HCT116 (cell line): Measurements from ENCODE around the gene KCNN3. TPM values are rescaled to one million over a fixed set of nuclear protein-coding genes. Genes with fewer than 3 reads are reported as not detected.

Source experiments
- ATAC-seq: fragments of 200-7000 bp; cut with Tn5 transposase; 2 replicates; pipeline ENCODE4 v1.9.1; 2020; ENCODE audit warnings: mild to moderate bottlenecking, moderate library complexity
- BruUV-seq: library from RNA; stranded (reverse); fragments of 400-500 nt; replicated peaks from 2 replicates; lab custom pipeline; 2021; lab: Mats Ljungman, UMichigan
- CTCF ChIA-PET: fragments of 300-600 bp; sonication (Branson Sonifier 250); formaldehyde crosslinking; loops from one replicate; lab custom pipeline; 2021; ENCODE audit warnings: antibody characterized with exemption; lab: Charles Lee
- POLR2A ChIA-PET: fragments of 300-600, 350-600 bp; sonication (Branson Sonifier 250); formaldehyde crosslinking; loops from one replicate; lab custom pipeline; 2021; ENCODE audit warnings: antibody characterized with exemption; lab: Charles Lee
- RAD21 ChIA-PET, 2 experiments: fragments of 300-600 bp; sonication (Branson Sonifier 250); formaldehyde crosslinking; loops; one replicate each; lab custom pipeline; 2023; ENCODE audit warnings: low total read pairs in 2 of 2; ENCODE audit not compliant: uncharacterized antibody in 2 of 2, unreplicated experiment in 2 of 2, low non-redundant PET in 1 of 2; lab: Charles Lee
- DNase-seq: peaks from one replicate; pipeline ENCODE4 v3.0.0-alpha.2; 2010; ENCODE audit warnings: low read depth, low spot score
- H2AFZ ChIP-seq: fragments of 200-600 bp; shearing (Covaris generic), sonication (generic); 2 replicates; pipeline ENCODE4 v1.6.1; 2017; ENCODE audit warnings: low read depth, mixed run types, mixed read lengths, antibody characterized with exemption, low read length; ENCODE audit not compliant: poor library complexity, severe bottlenecking
- H3K27ac ChIP-seq: 2 replicates; pipeline ENCODE4 v1.5.1; 2012; ENCODE audit warnings: low read depth, low read length
- H3K27me3 ChIP-seq: fragments of 200-600 bp; sonication (generic); 2 replicates; pipeline ENCODE4 v1.6.1; 2016; ENCODE audit warnings: mixed run types, low read length, mixed read lengths; ENCODE audit not compliant: insufficient read depth
- H3K36me3 ChIP-seq, 2 experiments: fragments of 200-500 bp in 1 of 2; fragments of 200-600 bp in 1 of 2; sonication (Bioruptor generic) in 1 of 2; sonication (generic) in 1 of 2; 2 replicates each; pipeline versions ENCODE4 v1.5.1 to v1.6.1; 2014 to 2016; ENCODE audit warnings: low read length in 2 of 2, inconsistent platforms in 1 of 2, mixed read lengths in 1 of 2, mixed run types in 1 of 2; ENCODE audit not compliant: insufficient read depth in 2 of 2, control insufficient read depth in 1 of 2
- H3K4me1 ChIP-seq, 2 experiments: fragments of 200-600 bp in 1 of 2; sonication (generic) in 1 of 2; 2 replicates each; pipeline versions ENCODE4 v1.5.1 to v1.6.1; 2012 to 2017; ENCODE audit warnings: low read length in 2 of 2, inconsistent platforms in 1 of 2, mild to moderate bottlenecking in 1 of 2, mixed read lengths in 1 of 2, mixed run types in 1 of 2, moderate library complexity in 1 of 2; ENCODE audit not compliant: insufficient read depth in 2 of 2, control insufficient read depth in 1 of 2
- H3K4me2 ChIP-seq: fragments of 200-600 bp; sonication (generic); 2 replicates; pipeline ENCODE4 v1.6.1; 2017; ENCODE audit warnings: mixed run types, low read length, mixed read lengths
- H3K4me3 ChIP-seq, 2 experiments: fragments of 200-600 bp in 1 of 2; sonication (generic) in 1 of 2; replicated peaks in 1 of 2; 2 replicates each; pipeline ENCODE4 v1.5.1; 2011 to 2016; ENCODE audit warnings: low read length in 2 of 2, control low read depth in 1 of 2, low read depth in 1 of 2, mild to moderate bottlenecking in 1 of 2, mixed read lengths in 1 of 2, mixed run types in 1 of 2
- H3K79me2 ChIP-seq: fragments of 200-600 bp; sonication (generic); 2 replicates; pipeline ENCODE4 v1.6.1; 2017; ENCODE audit warnings: mild to moderate bottlenecking, mixed run types, low read length, moderate library complexity, mixed read lengths; ENCODE audit not compliant: insufficient read depth
- H3K9ac ChIP-seq: fragments of 200-600 bp; sonication (generic); 2 replicates; pipeline ENCODE4 v1.6.1; 2016; ENCODE audit warnings: low read length, mixed read lengths
- H3K9me2 ChIP-seq: fragments of 200-600 bp; sonication (generic), shearing (Covaris generic); 2 replicates; pipeline ENCODE4 v1.6.1; 2017; ENCODE audit warnings: mixed run types, mild to moderate bottlenecking, moderate library complexity; ENCODE audit not compliant: insufficient read depth
- H3K9me3 ChIP-seq, 2 experiments: fragments of 200-500 bp in 1 of 2; fragments of 200-600 bp in 1 of 2; sonication (Bioruptor generic) in 1 of 2; sonication (generic) in 1 of 2; 2 replicates each; pipeline ENCODE4 v1.6.1; 2014 to 2017; ENCODE audit warnings: low read length in 2 of 2, mixed read lengths in 2 of 2, inconsistent platforms in 1 of 2, low read depth in 1 of 2, mild to moderate bottlenecking in 1 of 2, mixed run types in 1 of 2, moderate library complexity in 1 of 2; ENCODE audit not compliant: control insufficient read depth in 1 of 2, insufficient read depth in 1 of 2
- H4K20me1 ChIP-seq: fragments of 200-600 bp; sonication (generic), shearing (Covaris generic); 2 replicates; pipeline ENCODE4 v1.6.1; 2017; ENCODE audit warnings: mixed run types, mild to moderate bottlenecking, moderate library complexity; ENCODE audit not compliant: insufficient read depth
- ATF3 ChIP-seq: IDR thresholded peaks from 2 replicates; pipeline ENCODE4 v1.6.1; 2012
- CEBPB ChIP-seq: IDR thresholded peaks from 2 replicates; pipeline ENCODE4 v1.6.1; 2012; ENCODE audit warnings: low read depth
- CTCF ChIP-seq, 3 experiments: fragments of 200-600 bp in 1 of 3; sonication (generic) in 1 of 3; IDR thresholded peaks in 2 of 3; conservative IDR thresholded peaks in 1 of 3; 2 replicates each; pipeline ENCODE4 v1.5.1; 2012 to 2017; ENCODE audit warnings: low read depth in 2 of 3, low read length in 2 of 3, antibody characterized with exemption in 1 of 3, borderline replicate concordance in 1 of 3, control low read depth in 1 of 3, mild to moderate bottlenecking in 1 of 3, mixed read lengths in 1 of 3, mixed run types in 1 of 3, moderate library complexity in 1 of 3; ENCODE audit not compliant: insufficient read depth in 1 of 3
- EGR1 ChIP-seq: IDR thresholded peaks from 2 replicates; pipeline ENCODE4 v1.6.1; 2012; ENCODE audit warnings: low read depth
- ELF1 ChIP-seq: IDR thresholded peaks from 2 replicates; pipeline ENCODE4 v1.6.1; 2012; ENCODE audit warnings: low read depth, borderline replicate concordance
- EZH2 ChIP-seq: fragments of 200-600 bp; sonication (generic); IDR thresholded peaks from 2 replicates; pipeline ENCODE4 v1.6.1; 2017; ENCODE audit warnings: antibody characterized with exemption, mixed run types
- EZH2phosphoT487 ChIP-seq: fragments of 200-600 bp; IDR thresholded peaks from 2 replicates; pipeline ENCODE4 v1.6.1; 2018; ENCODE audit warnings: antibody characterized with exemption, borderline replicate concordance
- FOSL1 ChIP-seq: IDR thresholded peaks from 2 replicates; pipeline ENCODE4 v1.6.1; 2012; ENCODE audit warnings: low read depth
- JUND ChIP-seq: IDR thresholded peaks from 2 replicates; pipeline ENCODE4 v1.6.1; 2012
- POLR2A ChIP-seq: IDR thresholded peaks from 2 replicates; pipeline ENCODE4 v1.7.0; 2011; ENCODE audit warnings: borderline replicate concordance; ENCODE audit not compliant: insufficient read depth, insufficient read length; ENCODE audit errors: extremely low read depth
- POLR2AphosphoS5 ChIP-seq: IDR thresholded peaks from 2 replicates; pipeline ENCODE4 v1.6.1; 2011; ENCODE audit warnings: mild to moderate bottlenecking, low read depth, low read length, moderate library complexity
- RAD21 ChIP-seq: IDR thresholded peaks from 2 replicates; pipeline ENCODE4 v1.6.1; 2012; ENCODE audit warnings: low read depth, mild to moderate bottlenecking
- SRF ChIP-seq: IDR thresholded peaks from 2 replicates; pipeline ENCODE4 v1.6.1; 2012; ENCODE audit warnings: low read depth
- TCF7L2 ChIP-seq: IDR thresholded peaks from 2 replicates; pipeline ENCODE4 v1.7.0; 2011; ENCODE audit warnings: borderline replicate concordance, inconsistent platforms; ENCODE audit not compliant: insufficient read depth, insufficient read length; ENCODE audit errors: extremely low read depth
- YY1 ChIP-seq: IDR thresholded peaks from 2 replicates; pipeline ENCODE4 v1.6.1; 2011; ENCODE audit warnings: low read length, low read depth, moderate library complexity, mild to moderate bottlenecking; ENCODE audit not compliant: insufficient replicate concordance; ENCODE audit errors: extremely low read depth
- ZBTB33 ChIP-seq: IDR thresholded peaks from 2 replicates; pipeline ENCODE4 v1.6.1; 2011; ENCODE audit warnings: mild to moderate bottlenecking, low read length, moderate library complexity; ENCODE audit not compliant: insufficient replicate concordance; ENCODE audit errors: extremely low read depth
- intact Hi-C: fragments of 100-400 bp; cut with micrococcal nuclease; formaldehyde crosslinking; loops from 2 replicates; pipeline ENCODE4 v1.10.0; 2022
- total RNA-seq: library from RNA; stranded (reverse); gene quantifications from one replicate; pipeline ENCODE4 v1.2.1, GENCODE V29; 2021; ENCODE audit not compliant: unreplicated experiment

The KCNN3 gene
- total RNA-seq, 1 experiment from 2014 or later = 1.1 TPM

- no peak overlapping the region for H3K9ac ChIP-seq
- TF ChIP-seq EZH2phosphoT487 (no peak), ATF3 (no peak), EGR1 (no peak), POLR2AphosphoS5 (no peak), EZH2 (no peak), JUND (no peak), SRF (no peak), YY1 (no peak), CEBPB (no peak)
- TF ChIP-seq, all 23 proteins: peak for 0
- Histone ChIP-seq H2AFZ (peak overlapping the region; percentile 82), H3K4me1 (peaks cover 0 to 19% of the 10 kb centered on the region in 2 experiments; a peak in 3 of 4 replicates), H3K4me2 (no peak overlapping the region), H3K36me3 (no peaks in the 10 kb centered on the region), H3K9me3 (no peaks in the 10 kb centered on the region), H4K20me1 (no peaks in the 10 kb centered on the region), H3K27ac (no peak overlapping the region), H3K79me2 (no peaks in the 10 kb centered on the region), H3K27me3 (no peaks in the 10 kb centered on the region), H3K9me2 (no peaks in the 10 kb centered on the region), H3K4me3 (no peak overlapping the region)
- ChIA-PET POLR2A (no interaction called here), RAD21 (interaction anchor here in 1 of 2 experiments (1.0 kb wide), 1 partner anchor 55 kb away, joined by 4 read pairs; no protein-coding TSS in a partner anchor), CTCF (interaction anchor here (1.5 to 1.6 kb wide), 4 partner anchors 59 to 318 kb away, joined by 4 to 22 read pairs (median 8); partner anchors contain the start of gene PMVK)
- intact Hi-C loops = loop anchor here (5.0 kb wide), 2 partner anchors 110 to 395 kb away; no protein-coding TSS in a partner anchor
- no TSS peak for BruUV-seq
- DNase-seq (no peak), ATAC-seq (no peak)
Observed at GRCh38 chr1:154877370-154877974, 7.4 kb upstream of the KCNN3 start.

GRCh38 chr1:154876842-154877369 is 6.8 kb upstream of the KCNN3 start:
- Histone ChIP-seq H3K9ac (no peak overlapping the region), H3K27ac (no peak overlapping the region), H3K79me2 (no peaks in the 10 kb centered on the region), H3K4me2 (no peak overlapping the region), H3K9me3 (no peaks in the 10 kb centered on the region), H3K4me1 (peaks cover 0 to 18% of the 10 kb centered on the region in 2 experiments; a peak in 3 of 4 replicates), H2AFZ (no peak overlapping the region), H4K20me1 (no peaks in the 10 kb centered on the region), H3K9me2 (no peaks in the 10 kb centered on the region), H3K27me3 (no peaks in the 10 kb centered on the region), H3K36me3 (no peaks in the 10 kb centered on the region), H3K4me3 (no peak overlapping the region)
- DNase-seq (no peak), ATAC-seq (no peak)
- POLR2A ChIA-PET = no interaction called here
- CTCF ChIA-PET = no interaction called here
- RAD21 ChIA-PET = no interaction called here
- no TSS peak for BruUV-seq
- intact Hi-C loops = loop anchor here (5.0 kb wide), 2 partner anchors 110 to 395 kb away; no protein-coding TSS in a partner anchor
- no peak for TF ChIP-seq CEBPB
- TF ChIP-seq FOSL1 = no peak
- TF ChIP-seq CTCF (IDR thresholded peaks at IDR 0.05 in 2 of 3, conservative IDR thresholded peaks at IDR 0.05 in 1 of 3; ENCODE audit: borderline replicate concordance in 1 of 3, insufficient read depth in 1 of 3, low read depth in 2 of 3, low read length in 2 of 3) = no peak
- no peak for TF ChIP-seq POLR2AphosphoS5
- TF ChIP-seq POLR2A = no peak
- TF ChIP-seq TCF7L2 = no peak
- no peak for TF ChIP-seq JUND
- TF ChIP-seq RAD21 = no peak
- TF ChIP-seq ZBTB33 = no peak
- no peak for TF ChIP-seq ELF1
